Fibroblast of villous mesenchyme (primary cell): ENCODE data around the gene CNTNAP2. TPM values are rescaled to one million over a fixed set of nuclear protein-coding genes. Genes with fewer than 3 reads are reported as not detected.

Experiments
- DNase-seq: peaks from one replicate; pipeline ENCODE4 v3.0.0-alpha.2; 2010; ENCODE audit warnings: low read depth
- H3K4me3 ChIP-seq: 2 replicates; pipeline ENCODE4 v1.5.1; 2011; ENCODE audit warnings: low read depth, mild to moderate bottlenecking, low read length
- total RNA-seq: library from RNA; depleted of rRNA; stranded (reverse); fragments of >200 nt; gene quantifications from 2 replicates; pipeline ENCODE4 v1.2.3, GENCODE V29; 2012
- TF ChIP-seq, protein P1 (sequence below): IDR thresholded peaks from 2 replicates; pipeline ENCODE4 v1.5.1; 2012; ENCODE audit warnings: low read depth, mild to moderate bottlenecking, low read length; ENCODE audit not compliant: insufficient read depth

The CNTNAP2 gene
- total RNA-seq, 1 donor: not detected

- TF ChIP-seq, protein P1, sequence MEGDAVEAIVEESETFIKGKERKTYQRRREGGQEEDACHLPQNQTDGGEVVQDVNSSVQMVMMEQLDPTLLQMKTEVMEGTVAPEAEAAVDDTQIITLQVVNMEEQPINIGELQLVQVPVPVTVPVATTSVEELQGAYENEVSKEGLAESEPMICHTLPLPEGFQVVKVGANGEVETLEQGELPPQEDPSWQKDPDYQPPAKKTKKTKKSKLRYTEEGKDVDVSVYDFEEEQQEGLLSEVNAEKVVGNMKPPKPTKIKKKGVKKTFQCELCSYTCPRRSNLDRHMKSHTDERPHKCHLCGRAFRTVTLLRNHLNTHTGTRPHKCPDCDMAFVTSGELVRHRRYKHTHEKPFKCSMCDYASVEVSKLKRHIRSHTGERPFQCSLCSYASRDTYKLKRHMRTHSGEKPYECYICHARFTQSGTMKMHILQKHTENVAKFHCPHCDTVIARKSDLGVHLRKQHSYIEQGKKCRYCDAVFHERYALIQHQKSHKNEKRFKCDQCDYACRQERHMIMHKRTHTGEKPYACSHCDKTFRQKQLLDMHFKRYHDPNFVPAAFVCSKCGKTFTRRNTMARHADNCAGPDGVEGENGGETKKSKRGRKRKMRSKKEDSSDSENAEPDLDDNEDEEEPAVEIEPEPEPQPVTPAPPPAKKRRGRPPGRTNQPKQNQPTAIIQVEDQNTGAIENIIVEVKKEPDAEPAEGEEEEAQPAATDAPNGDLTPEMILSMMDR: no peak
- no peak for DNase-seq
Observed at GRCh38 chr7:148185041-148185440, 2068.4 kb downstream of the CNTNAP2 start.

GRCh38 chr7:148187471-148187870, 2070.9 kb downstream of the CNTNAP2 start:
- DNase-seq: no peak
- TF ChIP-seq, protein P1: no peak
- no peak overlapping the region for H3K4me3 ChIP-seq

More at GRCh38 chr7:148185041-148185440, 2068.4 kb downstream of the CNTNAP2 start:
- H3K4me3 ChIP-seq: no peak overlapping the region

GRCh38 chr7:148191391-148192065, 2074.9 kb downstream of the CNTNAP2 start:
- TF ChIP-seq, protein P1: no peak
- no peak overlapping the region for H3K4me3 ChIP-seq
- DNase-seq: peak; percentile 16

- no peak overlapping the region for H3K4me3 ChIP-seq
- no peak for DNase-seq
- TF ChIP-seq, protein P1: no peak
Observed at GRCh38 chr7:148192491-148192890, 2075.9 kb downstream of the CNTNAP2 start.

DNA sequence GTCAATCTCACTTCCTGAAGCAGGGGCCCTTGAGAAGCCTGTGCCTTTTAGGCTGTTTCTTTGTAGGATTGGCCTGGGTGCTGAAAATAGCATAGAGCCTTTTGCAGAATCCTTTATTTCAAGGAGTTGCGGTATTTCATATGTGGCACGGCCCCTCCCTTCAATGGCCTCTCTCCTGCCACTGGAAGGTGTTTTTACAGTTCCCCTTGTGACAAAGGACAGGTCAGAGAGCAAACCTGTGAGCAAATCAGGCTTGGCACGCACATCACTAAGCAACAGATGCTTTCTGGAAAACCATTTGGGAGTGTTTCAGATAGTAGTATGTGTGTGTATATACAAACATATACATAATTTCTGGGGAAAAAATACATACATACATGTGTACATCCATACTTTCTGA, 2085.4 kb downstream of the CNTNAP2 start:
- H3K4me3 ChIP-seq: no peak overlapping the region
- DNase-seq: no peak
- TF ChIP-seq, protein P1: no peak

DNA sequence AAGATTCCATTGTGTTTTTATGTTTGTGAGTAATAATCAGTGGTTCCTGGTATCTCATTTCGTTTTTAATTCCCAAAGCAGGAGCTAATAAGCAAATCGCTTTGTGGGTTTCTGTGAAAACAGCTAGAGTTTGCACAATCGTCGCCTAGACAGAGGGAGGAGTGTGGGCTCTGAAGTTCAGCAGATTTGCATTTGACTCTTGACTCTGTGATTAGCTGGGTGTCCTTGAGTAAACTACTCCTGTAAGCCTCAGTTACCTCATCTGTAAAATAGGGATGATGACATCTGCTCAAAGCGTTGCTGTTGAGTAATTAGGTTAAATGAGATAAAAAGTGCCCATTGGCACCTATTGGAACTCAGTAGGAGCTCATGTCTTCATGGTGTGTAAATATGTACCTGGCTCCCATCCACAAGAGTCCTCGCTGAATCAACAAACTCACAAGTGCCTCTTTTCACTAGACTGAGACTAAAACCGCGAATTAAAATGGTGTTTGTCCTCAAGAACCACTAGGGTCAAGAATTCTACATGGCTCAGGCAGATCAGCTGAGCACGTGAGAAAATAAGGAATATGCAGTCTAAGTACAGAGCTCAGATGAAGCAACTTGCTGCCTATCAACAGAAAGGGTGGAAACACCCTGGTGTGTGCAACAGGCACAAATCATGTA, 2088.2 kb downstream of the CNTNAP2 start:
- DNase-seq: no peak
- no peak overlapping the region for H3K4me3 ChIP-seq
- TF ChIP-seq, protein P1: no peak
